HepG2 (cell line): Measurements from ENCODE around the gene DOLK. TPM values are rescaled to one million over a fixed set of nuclear protein-coding genes. Genes with fewer than 3 reads are reported as not detected.

Source experiments
- polyA plus RNA-seq, 8 experiments: library from polyadenylated mRNA; depleted of rRNA in 3 of 8; stranded (reverse) in 7 of 8; unstranded in 1 of 8; fragments of >200 nt; fragmentation: Illumina TruSeq in 4 of 8; extraction: Trizol in 4 of 8; gene quantifications; 2 replicates each; pipeline versions ENCODE4 v1.2.1 to v1.2.3, GENCODE V29; 2011 to 2016; ENCODE audit warnings: low read depth in 4 of 8, missing spikeins in 1 of 8, mixed read lengths in 1 of 8; ENCODE audit not compliant: insufficient read depth in 1 of 8
- total RNA-seq, 5 experiments: library from RNA; depleted of rRNA; stranded (reverse); fragments of >200 nt; fragmentation: Illumina TruSeq; extraction: Trizol; gene quantifications; 2 replicates each; pipeline ENCODE4 v1.2.3, GENCODE V29; 2016; ENCODE audit warnings: low read depth in 1 of 5

The DOLK gene
- total and polyA plus RNA-seq, 2 of the 13 experiments (the other 11 are each of a cell fraction or from before 2014, with no cell fraction given) = 15.4 to 18.7 TPM

Other genes with a start within 250 kb of the DOLK start
- gene PKN3, start 245.1 kb downstream of the DOLK start, total RNA-seq (2016; rRNA removed; fragmentation: Illumina TruSeq; extraction: Trizol) = 8.3 and 13.2 TPM in 2 replicates
- 9.2 and 10.5 TPM in 2 replicates for gene PKN3, start 245.1 kb downstream of the DOLK start, polyA plus RNA-seq (2011; rRNA removed)
- 18.3 and 28.0 TPM in 2 replicates for gene ZDHHC12, start 223.5 kb downstream of the DOLK start, total RNA-seq (2016; rRNA removed; fragmentation: Illumina TruSeq; extraction: Trizol)
- 25.4 and 29.8 TPM in 2 replicates for gene ZDHHC12, start 223.5 kb downstream of the DOLK start, polyA plus RNA-seq (2011; rRNA removed)
- gene ZER1, start 175.7 kb downstream of the DOLK start, total RNA-seq (2016; rRNA removed; fragmentation: Illumina TruSeq; extraction: Trizol) = 7.7 and 9.1 TPM in 2 replicates
- 40.0 and 43.9 TPM in 2 replicates for gene ZER1, start 175.7 kb downstream of the DOLK start, polyA plus RNA-seq (2011; rRNA removed)
- gene TBC1D13, start 160.3 kb downstream of the DOLK start, total RNA-seq (2016; rRNA removed; fragmentation: Illumina TruSeq; extraction: Trizol) = 17.9 and 18.4 TPM in 2 replicates
- 18.6 and 19.7 TPM in 2 replicates for gene TBC1D13, start 160.3 kb downstream of the DOLK start, polyA plus RNA-seq (2011; rRNA removed)
- gene ENDOG, start 129.1 kb downstream of the DOLK start, total RNA-seq (2016; rRNA removed; fragmentation: Illumina TruSeq; extraction: Trizol) = 26.3 and 28.7 TPM in 2 replicates
- gene ENDOG, start 129.1 kb downstream of the DOLK start, polyA plus RNA-seq (2011; rRNA removed) = 28.8 and 31.5 TPM in 2 replicates
- 39.0 and 39.7 TPM in 2 replicates for gene SPOUT1, start 117.8 kb downstream of the DOLK start, total RNA-seq (2016; rRNA removed; fragmentation: Illumina TruSeq; extraction: Trizol)
- gene SPOUT1, start 117.8 kb downstream of the DOLK start, polyA plus RNA-seq (2011; rRNA removed) = 45.8 and 56.5 TPM in 2 replicates
- 5.6 and 9.2 TPM in 2 replicates for gene KYAT1, start 65.7 kb downstream of the DOLK start, total RNA-seq (2016; rRNA removed; fragmentation: Illumina TruSeq; extraction: Trizol)
- gene KYAT1, start 65.7 kb downstream of the DOLK start, polyA plus RNA-seq (2011; rRNA removed) = 46.5 and 58.4 TPM in 2 replicates
- gene LRRC8A, start 65.5 kb downstream of the DOLK start, total RNA-seq (2016; rRNA removed; fragmentation: Illumina TruSeq; extraction: Trizol) = 10.0 and 16.1 TPM in 2 replicates
- gene LRRC8A, start 65.5 kb downstream of the DOLK start, polyA plus RNA-seq (2011; rRNA removed) = 40.6 and 44.8 TPM in 2 replicates
- 10.6 and 12.3 TPM in 2 replicates for gene PHYHD1, start 26.6 kb downstream of the DOLK start, total RNA-seq (2016; rRNA removed; fragmentation: Illumina TruSeq; extraction: Trizol)
- 19.6 and 25.3 TPM in 2 replicates for gene PHYHD1, start 26.6 kb downstream of the DOLK start, polyA plus RNA-seq (2011; rRNA removed)
- 38.5 and 54.1 TPM in 2 replicates for gene NUP188, start 96 bp upstream of the DOLK start, total RNA-seq (2016; rRNA removed; fragmentation: Illumina TruSeq; extraction: Trizol)
- gene NUP188, start 96 bp upstream of the DOLK start, polyA plus RNA-seq (2011; rRNA removed) = 28.0 and 31.5 TPM in 2 replicates
- gene SH3GLB2, start 80.7 kb upstream of the DOLK start, total RNA-seq (2016; rRNA removed; fragmentation: Illumina TruSeq; extraction: Trizol) = 10.5 and 24.0 TPM in 2 replicates
- gene SH3GLB2, start 80.7 kb upstream of the DOLK start, polyA plus RNA-seq (2011; rRNA removed) = 40.6 and 68.0 TPM in 2 replicates
- 8.9 and 17.1 TPM in 2 replicates for gene MIGA2, start 89.0 kb upstream of the DOLK start, total RNA-seq (2016; rRNA removed; fragmentation: Illumina TruSeq; extraction: Trizol)
- gene MIGA2, start 89.0 kb upstream of the DOLK start, polyA plus RNA-seq (2011; rRNA removed) = 10.8 and 12.2 TPM in 2 replicates
- 15.1 and 34.1 TPM in 2 replicates for gene DOLPP1, start 133.5 kb upstream of the DOLK start, total RNA-seq (2016; rRNA removed; fragmentation: Illumina TruSeq; extraction: Trizol)
- 20.9 and 21.0 TPM in 2 replicates for gene DOLPP1, start 133.5 kb upstream of the DOLK start, polyA plus RNA-seq (2011; rRNA removed)
- 26.6 and 29.3 TPM in 2 replicates for gene CRAT, start 163.2 kb upstream of the DOLK start, total RNA-seq (2016; rRNA removed; fragmentation: Illumina TruSeq; extraction: Trizol)
- 26.1 and 31.1 TPM in 2 replicates for gene CRAT, start 163.2 kb upstream of the DOLK start, polyA plus RNA-seq (2011; rRNA removed)
- gene PTPA, start 163.8 kb upstream of the DOLK start, total RNA-seq (2016; rRNA removed; fragmentation: Illumina TruSeq; extraction: Trizol) = 105 and 109 TPM in 2 replicates
- gene PTPA, start 163.8 kb upstream of the DOLK start, polyA plus RNA-seq (2011; rRNA removed) = 79.3 and 86.0 TPM in 2 replicates
- 2.5 and 3.3 TPM in 2 replicates for gene IER5L, start 230.7 kb upstream of the DOLK start, total RNA-seq (2016; rRNA removed; fragmentation: Illumina TruSeq; extraction: Trizol)
- gene IER5L, start 230.7 kb upstream of the DOLK start, polyA plus RNA-seq (2011; rRNA removed) = 1.8 and 3.6 TPM in 2 replicates